MV-4-11 (cell line): ENCODE results near the gene IGF1R.
A peak's percentile ranks its signal among the peaks of the same experiment; 100 is the strongest.

Experiments
- DNase-seq: peaks from one replicate; lab custom pipeline; 2025; lab: John Stamatoyannopoulos, UW

Gene IGF1R

DNA sequence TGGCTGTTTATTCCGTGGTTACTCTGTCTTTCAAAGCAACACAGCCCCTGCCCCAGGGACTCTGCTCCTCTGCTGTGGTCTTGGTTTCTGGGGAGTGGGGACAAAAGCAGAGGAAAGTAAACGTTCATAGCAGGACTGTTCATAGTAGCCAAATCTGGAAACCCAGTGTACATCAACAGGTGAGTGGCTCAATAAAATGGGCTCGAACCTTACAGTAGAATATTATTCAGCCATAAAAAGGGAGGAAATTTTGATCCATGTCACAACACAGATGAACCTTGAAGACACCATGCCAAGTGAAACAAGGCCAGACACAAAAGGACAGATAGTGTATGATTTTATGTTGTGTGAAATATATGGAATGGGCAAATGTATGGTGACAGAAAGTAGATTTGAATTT is 269.1 kb downstream of the IGF1R start:
- DNase-seq: no peak

DNA sequence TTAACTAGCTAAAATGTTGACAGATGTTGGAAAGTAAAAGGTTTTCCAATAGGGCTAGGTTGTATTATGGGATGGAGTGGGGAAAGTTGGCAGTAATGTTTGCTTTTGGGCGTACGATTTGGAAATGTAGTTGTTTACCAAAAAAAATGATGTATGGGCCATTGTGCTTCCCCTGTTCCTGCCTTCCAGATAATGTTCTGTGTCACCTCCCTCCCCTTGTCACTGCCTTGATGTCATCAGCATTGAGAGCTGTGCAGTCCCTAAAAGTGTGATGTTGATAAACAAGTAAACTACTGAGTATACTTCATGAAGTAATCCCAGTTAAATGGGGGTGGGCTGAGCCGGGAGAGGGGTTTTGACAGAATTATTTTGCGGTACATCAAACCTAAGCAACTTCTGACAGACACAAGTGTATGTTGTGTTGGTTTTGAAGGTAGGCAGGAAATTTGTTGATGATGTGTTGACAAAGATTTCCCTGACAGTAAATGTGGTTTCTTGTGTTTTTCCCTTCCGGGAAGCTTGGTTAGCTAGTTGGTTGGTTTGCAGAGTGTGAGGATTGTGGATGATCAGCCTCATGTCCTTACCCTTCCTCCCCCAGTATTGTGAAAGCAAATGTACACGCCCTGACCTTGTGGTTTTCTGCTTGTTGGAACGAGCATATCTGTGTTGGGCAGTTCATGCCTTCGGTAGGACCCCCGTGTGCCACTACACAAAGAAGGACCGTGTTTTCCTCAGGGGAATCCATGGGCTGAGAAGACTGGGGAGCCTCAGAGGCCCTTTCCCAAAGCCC is 271.9 kb downstream of the IGF1R start:
- no peak for DNase-seq

DNA sequence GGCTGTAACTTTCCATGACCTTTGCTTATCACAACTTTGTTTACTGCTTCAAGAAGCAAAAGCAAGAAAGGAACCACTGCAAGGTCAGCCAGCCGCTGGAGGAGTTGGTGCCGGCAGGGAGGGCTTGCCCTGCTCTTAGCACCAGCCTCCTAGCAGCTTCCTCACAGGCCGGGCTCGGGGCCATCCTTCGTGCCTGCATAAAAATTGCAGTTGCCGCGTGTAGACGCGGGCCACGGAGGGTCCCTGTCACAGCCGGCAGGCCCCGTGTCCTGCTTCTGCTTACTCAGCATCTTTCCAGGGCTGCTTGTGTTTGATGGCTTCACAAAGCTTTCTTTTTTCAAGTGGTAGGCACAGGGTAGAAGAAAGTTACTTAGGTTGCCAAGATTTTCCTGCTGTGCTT is 274.8 kb downstream of the IGF1R start:
- no peak for DNase-seq

DNA sequence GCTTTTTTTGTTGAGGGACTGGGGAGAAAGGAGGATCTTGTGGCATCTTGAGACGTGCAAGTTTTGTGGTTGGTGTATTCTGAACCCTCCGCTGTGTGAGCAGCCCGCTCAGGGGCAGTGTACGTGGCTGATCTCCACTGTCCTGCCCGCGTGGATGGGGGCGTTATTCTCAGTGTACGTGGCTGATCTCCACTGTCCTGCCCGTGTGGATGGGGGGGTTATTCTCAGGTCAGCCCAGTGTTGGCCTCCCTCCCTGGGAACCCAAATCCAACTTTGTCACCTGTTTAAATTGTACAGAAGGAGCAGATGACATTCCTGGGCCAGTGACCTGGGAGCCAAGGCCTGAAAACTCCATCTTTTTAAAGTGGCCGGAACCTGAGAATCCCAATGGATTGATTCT is 275.2 kb downstream of the IGF1R start:
- no peak for DNase-seq

DNA sequence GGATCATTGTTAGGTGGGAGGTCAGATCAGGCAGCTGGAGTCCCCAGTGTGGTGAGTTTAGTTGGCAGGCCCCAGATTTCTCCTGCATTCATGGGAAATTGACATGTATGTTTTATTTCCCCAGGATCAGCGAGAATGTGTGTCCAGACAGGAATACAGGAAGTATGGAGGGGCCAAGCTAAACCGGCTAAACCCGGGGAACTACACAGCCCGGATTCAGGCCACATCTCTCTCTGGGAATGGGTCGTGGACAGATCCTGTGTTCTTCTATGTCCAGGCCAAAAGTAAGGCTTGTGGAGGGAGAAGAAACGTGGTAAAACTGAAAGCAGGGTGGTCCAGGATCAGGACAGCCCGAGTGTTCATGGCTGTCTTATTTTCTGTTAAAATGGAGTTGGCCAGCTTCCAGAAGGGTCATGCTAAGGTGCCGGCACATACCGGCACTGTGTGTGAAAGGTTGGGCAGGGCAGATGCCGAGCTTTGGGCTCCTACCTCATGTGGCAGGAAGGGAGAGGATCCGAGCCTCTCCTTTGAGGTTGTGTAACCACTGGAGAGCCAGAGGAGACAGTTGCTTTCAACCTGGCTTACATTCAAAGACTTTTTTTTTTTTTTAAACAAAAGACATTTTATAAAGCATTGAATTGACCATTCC is 276.2 kb downstream of the IGF1R start:
- DNase-seq: no peak

DNA sequence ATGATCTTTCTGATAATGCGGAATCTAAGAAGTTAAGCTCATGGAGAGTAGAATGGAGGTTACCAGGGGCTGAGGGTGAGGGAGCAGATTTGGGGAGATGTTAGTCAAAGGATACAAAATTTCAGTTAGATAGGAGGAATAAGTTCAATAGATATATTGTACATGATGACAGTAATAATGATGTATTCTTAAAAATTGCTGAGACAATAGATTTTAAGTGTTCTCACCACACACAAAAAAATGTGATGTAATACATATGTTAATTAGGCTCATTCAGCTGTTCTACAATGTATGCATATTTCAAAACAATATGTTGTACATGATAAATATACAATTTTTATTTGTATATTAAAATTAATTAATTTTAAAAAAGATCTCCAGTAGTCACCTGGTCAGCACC is 277.9 kb downstream of the IGF1R start:
- no peak for DNase-seq

DNA sequence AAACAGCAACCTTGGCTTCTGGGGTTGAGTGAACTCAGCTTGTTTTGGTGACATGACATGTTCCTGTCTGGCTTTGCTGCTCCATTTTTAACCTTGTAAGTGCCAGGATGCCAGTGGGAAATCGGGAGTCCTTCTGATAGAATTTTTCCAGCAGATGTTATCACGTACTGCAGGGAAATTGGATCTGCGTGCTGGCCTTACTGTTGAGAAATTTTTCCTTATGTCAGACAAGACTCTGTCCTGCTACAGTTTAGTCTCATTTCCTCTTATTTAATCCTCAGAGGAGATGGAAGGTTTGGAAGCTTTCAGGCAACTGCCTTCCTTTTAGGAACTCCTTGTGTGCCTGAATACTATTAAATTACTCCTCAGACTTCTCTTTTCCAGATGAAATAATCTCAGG is 278.7 kb downstream of the IGF1R start:
- DNase-seq: peak; percentile 70

DNA sequence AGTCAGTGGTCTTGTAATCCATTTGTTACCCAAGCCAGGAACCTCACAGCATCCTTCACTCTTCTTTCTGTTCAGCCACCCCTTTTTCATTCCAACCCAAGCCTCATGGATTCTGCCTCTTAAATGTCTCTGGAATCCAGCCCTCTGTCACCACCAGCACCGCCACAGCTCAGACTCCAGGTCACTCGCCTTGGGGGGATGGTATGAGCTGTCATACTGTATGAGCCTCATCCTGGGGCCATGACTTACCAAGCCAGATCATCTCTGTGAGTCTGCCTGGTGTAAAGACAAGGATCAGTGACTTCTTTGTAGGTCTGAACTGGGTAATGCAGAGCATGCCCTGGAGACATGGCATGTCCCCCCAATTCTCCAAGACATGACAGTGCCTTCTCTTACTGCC is 279.7 kb downstream of the IGF1R start:
- DNase-seq: no peak

DNA sequence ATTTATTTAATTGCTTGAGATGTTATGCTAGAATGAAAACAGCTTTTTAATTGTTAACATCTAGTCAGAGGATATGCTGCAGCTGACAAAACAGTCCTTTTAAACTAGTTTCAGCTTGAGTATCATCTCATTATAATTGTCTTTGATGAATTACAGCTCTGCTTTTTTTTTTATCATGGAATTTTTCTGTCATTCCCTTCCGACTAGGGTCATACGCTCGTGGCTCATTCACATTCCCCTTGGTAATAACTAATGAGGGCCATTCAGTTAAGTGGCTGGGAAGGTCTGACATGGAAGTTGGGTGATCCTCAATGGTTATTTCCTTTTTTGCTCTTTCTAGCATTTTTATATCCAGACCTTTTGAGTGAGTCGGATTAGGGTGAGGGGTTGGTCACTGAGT is 282.2 kb downstream of the IGF1R start:
- DNase-seq: no peak

DNA sequence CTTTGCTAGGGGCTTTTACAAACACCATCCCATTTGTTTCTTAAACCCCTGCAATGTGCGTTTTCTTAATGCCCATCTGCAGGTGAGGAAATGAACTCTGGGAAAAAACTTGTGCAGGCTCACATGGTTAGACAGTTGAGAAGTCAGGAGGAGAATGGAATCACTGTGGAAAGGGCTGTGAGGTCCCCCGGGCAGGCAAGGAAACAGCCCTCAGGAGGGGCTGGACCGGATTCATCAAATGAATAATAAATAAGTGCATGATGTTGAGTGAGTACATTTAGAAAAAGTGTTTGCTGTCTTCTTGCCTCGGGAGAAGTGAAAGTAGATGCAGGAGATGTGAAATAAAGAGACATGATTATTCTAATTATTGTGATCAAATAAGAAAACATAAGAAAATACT is 282.7 kb downstream of the IGF1R start:
- no peak for DNase-seq

DNA sequence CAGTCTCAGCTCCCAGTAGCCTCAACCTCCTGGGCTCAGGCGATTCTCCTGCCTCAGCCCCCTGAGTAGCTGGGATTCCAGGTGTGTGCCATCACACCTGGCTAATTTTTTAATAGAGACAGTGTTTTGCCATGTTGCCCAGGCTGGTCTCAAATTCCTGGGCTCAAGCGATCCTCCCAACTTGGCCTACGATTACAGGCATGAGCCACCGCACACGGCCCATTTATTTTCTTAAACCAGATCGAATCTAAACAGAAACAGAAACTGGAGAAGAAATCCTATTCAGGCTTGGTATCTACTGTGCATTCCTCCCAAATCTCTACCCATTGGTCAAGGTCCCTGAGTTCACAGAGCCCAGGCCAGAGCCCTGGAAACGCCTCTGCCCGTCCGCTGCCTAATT is 285.1 kb downstream of the IGF1R start:
- DNase-seq: no peak

DNA sequence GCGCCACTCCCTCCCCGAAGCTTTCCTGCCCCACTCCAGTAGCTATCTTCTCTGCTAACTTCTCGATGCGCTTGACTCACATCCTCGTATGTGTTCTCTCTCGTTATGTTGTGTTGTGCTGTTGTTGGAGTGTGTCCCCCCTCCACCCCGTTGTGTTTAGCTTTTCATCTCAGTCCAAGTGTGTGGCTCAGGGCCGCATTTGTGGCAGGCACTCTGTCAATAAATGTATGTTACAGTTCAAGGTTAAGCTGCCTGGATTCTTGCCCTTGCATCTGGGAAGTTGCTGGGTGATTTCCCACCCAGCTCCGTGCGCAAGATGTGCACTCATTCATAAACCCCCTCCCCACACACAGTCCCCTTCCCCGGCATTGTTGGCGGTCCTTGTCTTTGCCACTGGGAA is 287.4 kb downstream of the IGF1R start:
- DNase-seq: no peak

DNA sequence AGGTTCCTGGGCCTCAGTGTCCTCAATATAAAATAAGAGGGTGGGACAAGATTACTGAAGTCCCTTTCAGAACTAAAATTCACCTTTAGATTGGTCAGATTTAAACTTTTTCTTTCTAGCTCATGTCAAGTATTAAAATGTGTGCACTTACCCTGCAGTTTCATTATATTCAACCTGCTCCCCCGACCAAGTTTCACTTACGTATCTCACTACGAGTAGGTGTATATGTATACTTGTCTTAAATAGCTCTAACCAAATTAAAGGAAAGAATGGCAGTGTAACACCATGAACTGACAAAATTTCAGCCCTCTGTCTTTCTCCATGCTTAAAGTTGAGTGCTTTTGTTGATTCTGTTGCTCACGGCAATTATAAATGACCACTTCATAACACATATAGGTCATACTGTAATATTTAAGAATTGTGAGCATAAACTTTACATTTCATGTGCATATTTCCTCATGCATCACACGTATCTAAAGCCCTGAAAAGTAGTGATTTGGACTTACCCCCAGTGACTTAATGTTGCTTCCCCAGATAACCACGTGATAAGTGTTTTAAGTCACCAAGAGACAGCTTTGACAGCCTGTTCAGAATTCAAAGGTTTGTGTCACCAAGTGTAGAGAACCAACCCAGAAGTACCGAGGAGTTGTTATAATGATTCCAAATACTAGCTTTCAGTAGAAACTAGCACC is 289.2 kb downstream of the IGF1R start:
- DNase-seq: no peak

DNA sequence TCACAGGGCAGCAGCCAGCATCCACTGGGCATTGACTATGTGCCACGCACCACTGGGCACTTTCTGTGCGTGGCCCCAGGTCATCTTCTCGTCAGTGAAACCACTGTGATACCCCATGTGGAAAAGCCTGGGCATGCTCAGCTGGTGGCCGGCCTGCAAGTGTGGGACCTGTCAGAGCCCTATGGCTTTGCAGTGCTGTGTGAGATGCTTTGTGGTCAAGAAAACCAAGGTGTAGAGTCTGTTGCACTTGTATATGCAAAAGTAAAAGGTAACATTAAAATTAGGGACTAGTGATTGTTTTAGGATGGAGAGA is 289.7 kb downstream of the IGF1R start:
- DNase-seq: no peak

DNA sequence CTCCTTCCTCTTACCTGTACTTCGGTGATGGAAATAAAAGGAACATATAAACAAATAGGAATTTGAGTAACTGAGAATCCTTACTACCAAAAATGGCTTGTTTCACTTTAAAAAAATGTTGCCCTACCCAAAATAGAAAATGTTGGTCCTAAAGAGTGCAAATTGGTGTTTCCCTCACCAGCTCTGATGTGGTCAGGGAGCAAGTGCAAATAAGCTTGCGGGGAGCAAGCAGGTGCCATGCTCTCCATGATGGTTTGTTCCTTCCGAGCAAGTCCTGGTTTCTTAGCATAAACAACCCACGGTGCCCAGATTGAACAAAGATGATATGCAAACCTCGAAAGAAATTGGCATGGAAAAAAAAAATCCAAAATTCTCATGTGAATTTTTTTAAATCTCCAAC is 290.5 kb downstream of the IGF1R start:
- DNase-seq: no peak

DNA sequence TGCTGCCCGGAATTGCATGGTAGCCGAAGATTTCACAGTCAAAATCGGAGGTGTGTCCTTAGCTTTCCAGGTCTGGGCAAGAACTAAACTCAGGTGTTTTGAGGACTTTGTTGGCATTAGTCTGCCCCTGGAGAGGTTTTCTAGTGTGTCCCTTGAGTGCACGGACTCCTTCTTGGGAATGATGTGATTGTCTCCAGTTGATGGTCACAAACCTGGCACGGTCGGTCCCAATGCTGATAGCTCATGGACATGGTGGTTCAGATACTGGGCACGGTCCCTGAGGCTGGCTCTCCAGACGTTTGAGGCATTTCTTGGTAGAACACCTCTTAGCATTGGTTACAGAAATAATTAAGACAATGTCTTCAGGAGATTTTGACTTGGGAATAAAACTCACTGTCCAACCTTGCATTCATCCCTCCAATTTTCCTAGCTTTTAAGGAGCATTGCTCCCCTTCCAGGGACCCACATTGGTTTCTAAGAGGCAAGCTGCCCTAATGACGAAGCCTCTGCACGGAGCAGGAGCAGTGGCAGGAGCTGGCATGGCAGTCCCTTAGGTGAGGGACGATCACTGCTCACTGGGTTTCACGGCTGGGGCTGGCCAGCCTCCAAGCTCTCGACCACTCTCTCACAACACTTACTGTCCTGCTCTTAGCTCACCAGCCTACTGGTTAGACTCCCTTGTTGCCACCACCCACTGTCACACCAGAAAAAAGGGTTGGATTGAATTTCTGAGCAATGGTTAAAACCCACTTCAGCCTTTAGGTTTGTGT is 291.2 kb downstream of the IGF1R start:
- DNase-seq: no peak

DNA sequence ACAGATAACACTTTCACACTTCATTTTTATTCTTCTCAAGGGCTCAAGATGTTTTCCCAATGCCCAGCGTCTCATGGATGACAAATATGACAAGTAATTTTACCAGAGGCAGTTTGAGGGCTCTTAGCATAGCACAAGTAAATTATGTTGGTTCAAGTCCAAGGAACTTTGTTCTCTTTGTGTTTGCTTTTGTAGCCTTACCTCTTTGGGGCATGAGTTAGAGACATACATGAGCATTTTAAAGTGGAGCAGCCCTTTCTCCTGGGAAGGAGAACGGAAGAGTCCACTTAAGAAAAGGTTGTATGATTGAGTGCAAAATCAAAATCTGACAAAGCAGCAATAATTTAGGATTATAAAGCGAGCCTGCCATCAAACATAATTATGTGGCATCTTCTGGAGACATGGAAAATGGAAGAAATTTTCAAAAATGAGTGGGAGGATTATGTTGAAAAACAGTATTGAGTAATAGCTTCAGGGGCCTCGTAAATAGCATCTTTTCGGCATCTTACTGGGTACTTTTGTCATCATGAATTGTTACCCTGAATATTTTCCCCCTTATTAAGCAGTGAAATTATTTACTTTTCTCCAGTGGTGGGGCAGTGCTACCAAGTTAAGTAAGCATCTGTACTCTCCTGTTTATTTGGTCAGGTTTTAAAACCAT is 293.4 kb downstream of the IGF1R start:
- no peak for DNase-seq

DNA sequence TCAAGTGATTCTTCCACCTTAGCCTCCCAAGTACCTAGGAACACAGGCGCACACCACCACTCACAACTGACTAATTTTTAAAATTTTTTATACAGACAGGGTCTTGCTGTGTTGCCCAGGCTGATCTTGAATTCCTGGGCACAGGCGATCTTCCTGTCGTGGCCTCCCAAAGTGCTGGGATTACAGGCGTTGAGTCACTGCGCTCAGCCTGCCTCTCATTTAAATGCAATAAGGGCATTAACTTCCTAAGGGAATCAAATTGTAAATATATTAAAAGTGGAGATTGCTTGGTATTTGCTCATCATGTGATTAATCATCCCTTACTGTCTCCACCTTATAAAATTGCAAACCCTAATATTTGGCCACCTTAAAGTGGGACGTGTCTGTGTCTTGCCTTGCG is 294.1 kb downstream of the IGF1R start:
- DNase-seq: no peak

DNA sequence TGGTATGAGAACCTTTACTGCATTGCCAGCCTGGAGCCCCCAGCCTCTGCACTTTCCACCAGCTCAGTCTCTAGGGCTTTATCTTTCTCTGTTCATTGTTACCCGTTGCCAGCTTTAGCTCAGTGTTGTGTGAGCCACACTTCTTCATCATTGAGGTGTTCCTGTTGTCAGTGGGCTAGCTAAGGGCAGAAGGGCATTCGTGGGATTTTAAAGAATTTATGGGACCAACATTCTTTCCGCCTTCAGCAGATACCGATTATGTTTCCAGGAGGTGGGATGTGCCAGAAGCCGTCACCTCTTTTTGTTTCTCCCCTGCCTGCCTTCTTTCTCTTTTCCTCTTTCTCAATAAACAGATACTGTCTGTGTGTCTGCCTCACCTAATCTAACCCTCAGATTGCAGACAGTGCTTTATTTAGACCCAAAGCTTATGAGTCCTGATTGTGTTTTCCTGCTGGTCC is 294.7 kb downstream of the IGF1R start:
- DNase-seq: no peak

DNA sequence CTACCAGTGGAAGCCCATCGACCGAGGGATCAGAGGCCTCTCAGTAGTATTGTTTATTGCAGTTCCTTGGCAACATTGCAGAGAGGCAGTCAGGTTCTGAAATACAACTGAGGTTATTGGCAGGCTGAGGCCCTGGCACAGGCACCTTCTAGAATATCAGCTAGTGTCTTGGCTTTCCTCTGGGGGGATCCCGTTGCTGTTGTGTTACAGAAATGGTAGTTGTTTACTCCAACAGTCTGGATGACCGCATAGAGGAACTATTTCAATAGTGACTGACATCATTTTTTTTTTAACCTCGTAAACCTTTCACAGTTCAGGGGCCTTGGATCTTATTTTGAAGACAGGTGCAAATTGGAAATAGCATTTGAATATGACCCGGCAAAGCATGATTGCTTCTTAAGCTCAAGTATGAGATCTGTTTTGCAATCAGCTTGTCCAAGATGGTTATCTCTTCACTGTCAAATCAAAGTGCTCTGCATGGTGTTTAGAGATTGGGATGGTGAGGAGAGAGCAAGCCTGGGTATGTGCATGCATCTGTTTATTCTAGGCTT is 295.3 kb downstream of the IGF1R start:
- no peak for DNase-seq

DNA sequence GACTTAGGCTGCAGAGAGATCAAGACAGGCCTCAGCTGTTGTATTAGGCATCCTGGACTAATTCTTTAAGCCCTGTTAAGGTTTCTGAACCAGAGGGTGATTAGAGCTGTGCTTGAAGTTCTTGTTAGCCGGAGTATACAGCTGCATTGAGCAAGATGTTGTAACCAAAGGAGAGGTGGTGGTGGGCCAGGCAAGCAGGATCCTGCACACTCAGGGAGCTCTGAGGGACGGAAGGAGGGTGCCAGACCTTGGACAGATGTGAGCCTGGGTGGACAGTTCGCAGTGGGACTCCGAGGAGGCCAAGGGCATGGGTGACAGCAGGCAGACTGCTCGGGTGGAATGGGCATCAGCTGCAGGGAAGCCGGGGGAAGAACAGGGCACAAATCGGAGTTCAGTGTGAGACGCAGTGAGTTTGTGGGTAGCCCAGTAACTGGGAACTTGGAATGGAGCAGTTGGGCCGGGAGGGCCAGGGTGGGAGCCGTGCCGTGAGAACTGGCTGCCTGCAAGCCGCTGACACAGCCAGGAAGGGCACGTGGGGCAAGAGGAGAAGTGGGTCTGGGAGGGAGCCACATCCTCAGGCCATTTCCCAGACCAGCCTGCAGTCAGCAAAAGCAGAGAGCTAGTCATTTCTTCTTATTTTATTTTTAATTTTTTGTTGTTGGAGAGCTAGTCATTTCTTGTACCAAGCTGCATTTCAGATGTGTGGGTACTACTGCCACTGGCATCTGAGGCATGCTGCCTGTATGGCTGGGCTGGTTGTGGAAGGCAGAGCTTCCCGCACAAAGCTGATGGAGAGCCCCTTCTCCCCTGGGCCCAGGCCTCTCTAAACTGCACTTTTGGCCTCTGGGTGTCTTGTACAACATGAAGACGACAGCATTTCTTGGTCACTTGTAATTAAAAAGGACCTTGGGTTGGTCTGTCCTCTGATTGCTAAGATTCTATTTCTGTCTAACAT is 298.2 kb downstream of the IGF1R start:
- peak; percentile 4 for DNase-seq
